Right atrium auricular region (tissue), 2 donors: Measurements from ENCODE around the gene ADD2. TPM values are rescaled to one million over a fixed set of nuclear protein-coding genes. Genes with fewer than 3 reads are reported as not detected.
A peak's percentile ranks its signal among the peaks of the same experiment; 100 is the strongest.

Experiments
- DNase-seq: peaks from one replicate; pipeline ENCODE4 v3.0.0-alpha.2; 2019; ENCODE audit warnings: low spot score
- H3K27ac ChIP-seq, 2 donors: fragments of 200-600 bp; sonication (generic); 1 replicate in 1 of 2; 2 replicates in 1 of 2; pipeline ENCODE4 v1.5.1; 2016 to 2019
- H3K27me3 ChIP-seq, 2 donors: fragments of 200-600 bp; sonication (generic); one replicate each; pipeline versions ENCODE4 v1.5.1 to v1.6.0; 2017 to 2019
- H3K36me3 ChIP-seq: fragments of 200-600 bp; sonication (generic); one replicate; pipeline ENCODE4 v1.5.1; 2016
- H3K4me1 ChIP-seq, 2 donors: fragments of 200-600 bp; sonication (generic); one replicate each; pipeline versions ENCODE4 v1.5.1 to v1.6.0; 2017 to 2019
- H3K4me3 ChIP-seq, 2 donors: fragments of 200-600 bp; sonication (generic); 1 replicate in 1 of 2; 2 replicates in 1 of 2; pipeline ENCODE4 v1.5.1; 2017 to 2019; ENCODE audit warnings: mild to moderate bottlenecking in 1 of 2, moderate library complexity in 1 of 2
- H3K9me3 ChIP-seq, 2 donors: fragments of 200-600 bp; sonication (generic); one replicate each; pipeline ENCODE4 v1.5.1; 2019
- total RNA-seq, 2 donors: library from RNA; depleted of rRNA; stranded (reverse); fragments of >200 nt; gene quantifications; one replicate each; pipeline ENCODE4 v1.1.0, GENCODE V29; 2016
- TF ChIP-seq, protein P1 (sequence below), 2 donors: fragments of 200-600 bp; sonication (generic); IDR thresholded peaks; one replicate each; pipeline ENCODE4 v1.5.1; 2019; ENCODE audit warnings: antibody characterized with exemption in 2 of 2

The ADD2 gene, protein sequence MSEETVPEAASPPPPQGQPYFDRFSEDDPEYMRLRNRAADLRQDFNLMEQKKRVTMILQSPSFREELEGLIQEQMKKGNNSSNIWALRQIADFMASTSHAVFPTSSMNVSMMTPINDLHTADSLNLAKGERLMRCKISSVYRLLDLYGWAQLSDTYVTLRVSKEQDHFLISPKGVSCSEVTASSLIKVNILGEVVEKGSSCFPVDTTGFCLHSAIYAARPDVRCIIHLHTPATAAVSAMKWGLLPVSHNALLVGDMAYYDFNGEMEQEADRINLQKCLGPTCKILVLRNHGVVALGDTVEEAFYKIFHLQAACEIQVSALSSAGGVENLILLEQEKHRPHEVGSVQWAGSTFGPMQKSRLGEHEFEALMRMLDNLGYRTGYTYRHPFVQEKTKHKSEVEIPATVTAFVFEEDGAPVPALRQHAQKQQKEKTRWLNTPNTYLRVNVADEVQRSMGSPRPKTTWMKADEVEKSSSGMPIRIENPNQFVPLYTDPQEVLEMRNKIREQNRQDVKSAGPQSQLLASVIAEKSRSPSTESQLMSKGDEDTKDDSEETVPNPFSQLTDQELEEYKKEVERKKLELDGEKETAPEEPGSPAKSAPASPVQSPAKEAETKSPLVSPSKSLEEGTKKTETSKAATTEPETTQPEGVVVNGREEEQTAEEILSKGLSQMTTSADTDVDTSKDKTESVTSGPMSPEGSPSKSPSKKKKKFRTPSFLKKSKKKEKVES
- 1 to 10 TPM; 1.1 to 1.4 TPM for total RNA-seq

DNA sequence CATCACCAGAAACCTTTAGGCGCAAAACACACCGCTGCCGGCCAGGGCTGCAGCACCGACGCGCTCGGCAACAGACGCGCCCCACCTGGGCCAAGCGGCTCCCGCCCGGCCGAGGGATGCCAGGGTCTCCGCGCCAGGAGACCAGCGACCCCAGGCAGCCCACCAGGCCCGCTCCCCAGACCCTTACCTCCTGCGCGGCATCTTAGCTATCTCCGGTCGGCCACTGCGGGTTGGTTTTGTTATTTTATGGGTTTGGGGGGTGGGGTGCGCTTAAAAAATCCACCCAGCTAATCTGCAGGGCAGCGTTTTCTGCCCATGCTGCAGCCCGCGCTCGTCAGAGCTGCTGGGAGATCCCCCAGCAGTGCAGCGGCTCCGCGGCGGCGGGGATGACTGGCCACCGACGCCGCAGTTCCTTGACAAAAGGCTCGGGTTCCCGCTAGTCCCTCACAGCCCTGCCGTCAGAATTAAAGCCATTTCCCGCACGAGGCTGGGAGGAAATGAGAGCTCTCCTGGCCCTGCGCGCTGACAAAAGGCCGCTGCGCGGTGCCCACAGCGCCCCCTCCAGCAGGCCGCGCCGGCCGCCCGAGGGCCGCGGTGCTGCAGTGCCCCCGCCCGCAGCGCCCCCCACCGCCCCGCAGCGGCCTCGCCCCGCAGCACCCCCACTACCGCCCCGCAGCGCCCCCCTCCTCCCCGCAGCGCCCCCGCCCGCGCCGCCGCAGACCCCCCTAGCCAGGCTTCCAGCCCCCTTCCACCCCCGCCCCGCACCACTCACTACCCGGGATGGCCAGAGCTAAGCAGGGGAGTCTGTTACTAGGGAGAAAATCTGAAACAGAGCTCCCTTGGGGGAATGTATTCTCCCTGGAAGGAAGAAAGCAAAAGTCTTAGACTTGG is at the start of gene ADD2:
Gene ADD2 (minus strand): TSS at position 502 of the 891 bp plus-strand sequence. CDS start 61,792 bp downstream, outside the sequence.
- H3K36me3 ChIP-seq: no peaks in the 10 kb centered on the region
- no peak within 1 kb of the TSS for H3K27ac ChIP-seq
- peaks cover 0 to 13% of the 10 kb centered on the region in 2 donors for H3K4me1 ChIP-seq
- H3K9me3 ChIP-seq: no peaks in the 10 kb centered on the region
- H3K4me3 ChIP-seq: peak within 1 kb of the TSS; percentile 24 to 55
- TF ChIP-seq, protein P1, sequence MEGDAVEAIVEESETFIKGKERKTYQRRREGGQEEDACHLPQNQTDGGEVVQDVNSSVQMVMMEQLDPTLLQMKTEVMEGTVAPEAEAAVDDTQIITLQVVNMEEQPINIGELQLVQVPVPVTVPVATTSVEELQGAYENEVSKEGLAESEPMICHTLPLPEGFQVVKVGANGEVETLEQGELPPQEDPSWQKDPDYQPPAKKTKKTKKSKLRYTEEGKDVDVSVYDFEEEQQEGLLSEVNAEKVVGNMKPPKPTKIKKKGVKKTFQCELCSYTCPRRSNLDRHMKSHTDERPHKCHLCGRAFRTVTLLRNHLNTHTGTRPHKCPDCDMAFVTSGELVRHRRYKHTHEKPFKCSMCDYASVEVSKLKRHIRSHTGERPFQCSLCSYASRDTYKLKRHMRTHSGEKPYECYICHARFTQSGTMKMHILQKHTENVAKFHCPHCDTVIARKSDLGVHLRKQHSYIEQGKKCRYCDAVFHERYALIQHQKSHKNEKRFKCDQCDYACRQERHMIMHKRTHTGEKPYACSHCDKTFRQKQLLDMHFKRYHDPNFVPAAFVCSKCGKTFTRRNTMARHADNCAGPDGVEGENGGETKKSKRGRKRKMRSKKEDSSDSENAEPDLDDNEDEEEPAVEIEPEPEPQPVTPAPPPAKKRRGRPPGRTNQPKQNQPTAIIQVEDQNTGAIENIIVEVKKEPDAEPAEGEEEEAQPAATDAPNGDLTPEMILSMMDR (IDR thresholded peaks at IDR 0.05): peak in 1 of 2 donors; percentile 47
- peaks cover 3 to 11% of the 10 kb centered on the region in 2 donors for H3K27me3 ChIP-seq
- no peak for DNase-seq

DNA sequence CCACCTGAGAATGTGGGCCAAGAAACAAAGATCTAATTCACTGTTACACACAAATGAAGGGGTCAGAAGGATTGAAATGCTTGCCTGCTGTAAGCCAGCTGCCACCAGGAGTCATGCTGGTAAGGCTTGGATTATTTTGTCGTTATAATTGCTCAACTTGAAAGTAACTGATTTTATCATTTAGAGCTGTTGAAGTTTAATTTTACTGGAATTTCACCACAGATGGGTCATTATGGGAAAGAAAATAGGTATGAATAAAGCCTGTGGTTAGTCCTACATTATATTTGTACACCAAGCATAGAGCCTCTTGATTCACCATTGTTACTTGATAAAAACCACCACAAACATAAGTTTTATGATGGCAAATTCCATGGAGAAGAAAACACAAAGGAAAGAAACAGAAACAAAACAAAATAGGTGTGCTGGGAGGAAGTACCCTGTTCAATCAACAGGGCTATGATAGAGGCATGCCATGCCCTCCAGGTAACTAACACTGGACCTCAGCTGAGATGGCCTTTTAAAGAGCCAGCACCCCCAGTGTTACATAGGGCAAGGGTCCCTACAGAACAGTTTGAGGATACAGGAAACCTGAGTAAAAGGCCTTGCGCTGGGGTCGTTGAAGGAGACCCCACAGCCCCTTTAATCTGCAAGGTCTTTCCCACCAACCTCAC is 49.4 kb upstream of the ADD2 start:
- TF ChIP-seq, protein P1 (IDR thresholded peaks at IDR 0.05): no peak
- DNase-seq: no peak

DNA sequence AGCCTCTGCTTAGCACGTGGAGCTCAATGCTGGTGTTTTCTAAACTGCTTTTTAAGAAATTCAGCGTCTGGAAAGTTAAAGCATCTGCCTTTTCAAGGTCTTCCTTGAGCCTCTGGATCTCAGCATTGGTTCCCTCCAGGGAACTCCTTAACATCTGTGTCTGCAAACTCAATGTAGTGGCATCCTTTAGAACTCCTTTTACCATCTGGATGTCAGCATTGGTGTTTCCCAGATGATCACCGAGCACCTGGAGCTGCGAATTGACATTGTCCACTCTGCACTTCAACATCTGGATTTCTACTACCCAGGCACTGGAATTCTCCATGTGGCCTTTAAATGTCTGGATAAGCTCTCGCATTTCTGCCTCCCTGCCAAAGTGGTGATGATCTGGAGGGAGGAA is 48.7 kb upstream of the ADD2 start:
- TF ChIP-seq, protein P1 (IDR thresholded peaks at IDR 0.05): no peak
- H3K27ac ChIP-seq: no peak overlapping the region
- no peak overlapping the region for H3K4me3 ChIP-seq
- H3K36me3 ChIP-seq: no peaks in the 10 kb centered on the region
- no peaks in the 10 kb centered on the region for H3K27me3 ChIP-seq
- DNase-seq: no peak
- no peaks in the 10 kb centered on the region for H3K9me3 ChIP-seq
- no peaks in the 10 kb centered on the region for H3K4me1 ChIP-seq

More for the DNA sequence above, 49.4 kb upstream of the ADD2 start:
- no peak overlapping the region for H3K4me3 ChIP-seq
- no peaks in the 10 kb centered on the region for H3K27me3 ChIP-seq
- H3K9me3 ChIP-seq: no peaks in the 10 kb centered on the region
- H3K27ac ChIP-seq: no peak overlapping the region
- no peaks in the 10 kb centered on the region for H3K36me3 ChIP-seq
- no peaks in the 10 kb centered on the region for H3K4me1 ChIP-seq

DNA sequence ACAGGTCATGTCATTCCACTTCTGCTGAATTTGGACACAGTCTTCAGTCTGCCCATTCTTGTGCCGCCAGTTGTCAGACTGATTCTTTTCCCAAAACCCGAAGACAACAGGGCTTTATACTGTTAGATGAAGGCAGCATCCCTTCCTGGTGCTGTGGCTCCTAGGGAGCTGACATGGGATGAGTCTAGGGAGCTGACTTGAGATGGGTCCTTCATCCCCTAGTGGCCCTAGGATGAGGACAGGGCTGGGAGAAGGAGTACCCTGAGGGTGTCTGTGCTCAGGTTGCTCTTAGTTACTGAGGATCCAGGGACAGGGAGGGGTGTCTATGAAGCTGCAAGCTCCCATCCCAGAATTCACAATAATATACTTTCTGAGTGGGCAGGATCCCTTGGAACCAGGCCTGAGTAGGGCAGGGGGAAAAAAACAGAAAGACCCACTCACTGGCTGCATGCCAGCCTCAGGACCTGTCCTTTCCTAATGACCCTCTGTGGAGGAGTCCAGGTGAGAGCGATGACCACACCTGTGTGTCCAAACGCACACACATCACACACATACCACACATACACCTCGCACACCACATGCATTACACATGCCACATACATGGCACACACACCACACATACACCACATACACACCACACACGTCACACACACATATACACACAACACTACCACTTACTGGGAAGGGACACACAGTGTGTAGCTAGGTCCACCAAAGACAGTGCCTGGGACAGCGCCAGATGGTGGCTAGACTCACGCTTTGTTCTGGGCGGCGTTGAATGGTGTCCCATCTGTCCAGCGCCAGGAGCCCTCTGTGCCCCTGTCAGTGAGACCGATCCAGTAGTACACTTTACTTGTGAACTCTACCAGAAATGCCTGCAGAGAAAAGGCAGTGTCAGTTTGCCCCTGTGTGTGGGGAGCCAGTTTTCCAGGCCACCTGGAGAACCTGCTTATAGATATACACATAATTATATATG is 41.3 kb upstream of the ADD2 start:
- no peaks in the 10 kb centered on the region for H3K36me3 ChIP-seq
- no peaks in the 10 kb centered on the region for H3K27me3 ChIP-seq
- no peak overlapping the region for H3K4me3 ChIP-seq
- H3K4me1 ChIP-seq: no peaks in the 10 kb centered on the region
- TF ChIP-seq, protein P1 (IDR thresholded peaks at IDR 0.05): no peak
- H3K27ac ChIP-seq: no peak overlapping the region
- H3K9me3 ChIP-seq: no peaks in the 10 kb centered on the region
- DNase-seq: no peak
